ENCODE measurements around the gene TH. TPM values are rescaled to one million over a fixed set of nuclear protein-coding genes. Genes with fewer than 3 reads are reported as not detected.
"Not testable (repeated sequence)": the region's sequence is repeated elsewhere in the genome, so short reads cannot be mapped to it uniquely, and the experiment has no call there.

The TH gene
- total RNA-seq, 2 experiments from 2014 or later: not detected

DNA sequence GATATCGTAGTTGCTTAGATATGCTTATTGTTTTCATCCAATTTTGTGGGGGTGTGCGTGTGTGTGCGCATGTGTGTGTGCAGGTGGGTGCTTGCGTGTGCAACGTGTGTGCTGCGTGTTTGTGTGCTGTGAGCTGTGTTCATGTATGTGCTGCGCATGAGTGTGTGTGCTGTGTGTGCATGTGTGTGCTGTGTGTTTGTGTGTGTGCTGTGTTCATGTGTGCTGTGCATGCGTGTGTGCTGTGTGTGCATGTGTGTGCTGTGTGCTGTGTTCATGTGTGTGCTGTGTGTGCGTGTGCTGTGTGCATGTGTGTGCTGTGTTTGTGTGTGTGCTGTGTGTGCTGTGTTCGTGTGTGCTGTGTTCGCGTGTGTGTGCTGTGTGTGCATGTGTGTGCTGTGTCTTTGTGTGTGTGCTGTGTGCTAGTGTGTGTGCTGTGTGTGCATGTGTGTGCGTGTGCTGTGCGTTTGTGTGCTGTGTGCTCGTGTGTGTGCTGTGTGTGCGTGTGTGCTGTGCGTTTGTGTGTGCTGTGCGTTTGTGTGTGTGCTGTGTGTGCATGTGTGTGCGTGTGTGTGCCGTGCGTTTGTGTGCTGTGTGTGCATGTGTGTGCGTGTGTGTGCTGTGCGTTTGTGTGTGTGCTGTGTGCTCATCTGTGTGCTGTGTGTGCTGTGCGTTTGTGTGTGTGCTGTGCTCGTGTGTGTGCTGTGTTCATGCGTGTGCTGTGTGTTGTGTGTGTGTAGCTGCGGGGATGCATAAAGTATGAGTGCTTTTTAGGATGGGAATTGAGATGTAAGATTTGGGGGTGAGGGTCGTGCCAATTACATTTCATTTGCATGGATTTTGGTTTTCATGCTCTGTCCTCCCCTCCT lies 40.0 kb downstream of the TH start:
- Mint-ChIP-seq H3K4me1 (no peaks in the 10 kb centered on the region), H3K27me3 (peaks cover 61% of the 10 kb centered on the region), H3K9me3 (no peaks in the 10 kb centered on the region), H3K36me3 (no peaks in the 10 kb centered on the region), H3K27ac (no peak overlapping the region), H3K4me3 (no peak overlapping the region)
- no peak for DNase-seq

GRCh38 chr11:2130881-2131352 lies 40.7 kb downstream of the TH start:
- Mint-ChIP-seq H3K4me1 (no peaks in the 10 kb centered on the region), H3K27me3 (peaks cover 54% of the 10 kb centered on the region), H3K27ac (no peak overlapping the region), H3K36me3 (no peaks in the 10 kb centered on the region), H3K4me3 (no peak overlapping the region), H3K9me3 (peaks cover 2% of the 10 kb centered on the region)
- no peak for DNase-seq

- peaks cover 2% of the 10 kb centered on the region for H3K9me3 Mint-ChIP-seq
- no peaks in the 10 kb centered on the region for H3K4me1 Mint-ChIP-seq
- H3K36me3 Mint-ChIP-seq: no peaks in the 10 kb centered on the region
- H3K27me3 Mint-ChIP-seq: peaks cover 43% of the 10 kb centered on the region
- no peak overlapping the region for H3K4me3 Mint-ChIP-seq
- no peak overlapping the region for H3K27ac Mint-ChIP-seq
- no peak for DNase-seq
These were observed 41.8 kb downstream of the TH start for GRCh38 chr11:2129699-2130366.

DNA sequence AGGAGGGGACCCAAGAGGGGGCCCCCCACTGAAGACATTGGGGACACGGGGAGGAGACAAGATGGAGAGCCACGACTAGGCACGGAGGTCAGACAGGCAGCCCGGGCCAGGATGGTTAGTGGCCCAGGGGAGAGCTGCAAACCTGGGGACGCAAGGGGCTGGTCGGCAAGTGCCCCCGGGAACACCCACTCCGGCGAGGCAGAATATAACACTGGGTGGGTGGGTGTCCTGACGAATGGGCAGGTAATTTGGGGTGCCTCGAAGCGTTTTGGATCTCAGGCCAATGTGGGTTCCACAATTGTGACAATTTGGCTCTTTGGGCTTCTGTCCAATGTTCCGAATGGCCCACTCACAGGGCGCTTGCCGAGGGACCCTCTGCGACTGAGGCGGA lies 42.3 kb downstream of the TH start:
- H3K27me3 Mint-ChIP-seq: peaks cover 44% of the 10 kb centered on the region

GRCh38 chr11:2128511-2129307 lies 42.9 kb downstream of the TH start:
- no peak overlapping the region for H3K4me3 Mint-ChIP-seq
- H3K27me3 Mint-ChIP-seq: peaks cover 46% of the 10 kb centered on the region
- H3K9me3 Mint-ChIP-seq: peaks cover 2% of the 10 kb centered on the region
- no peak for DNase-seq
- H3K36me3 Mint-ChIP-seq: no peaks in the 10 kb centered on the region
- H3K4me1 Mint-ChIP-seq: no peaks in the 10 kb centered on the region
- H3K27ac Mint-ChIP-seq: no peak overlapping the region

More for the DNA sequence above, 42.3 kb downstream of the TH start:
- Mint-ChIP-seq H3K4me1 (no peaks in the 10 kb centered on the region), H3K4me3 (no peak overlapping the region), H3K36me3 (no peaks in the 10 kb centered on the region), H3K27ac (no peak overlapping the region), H3K9me3 (peaks cover 2% of the 10 kb centered on the region)
- no peak for DNase-seq

- Mint-ChIP-seq H3K27ac (no peak overlapping the region), H3K36me3 (no peaks in the 10 kb centered on the region), H3K4me1 (no peaks in the 10 kb centered on the region), H3K9me3 (peaks cover 2% of the 10 kb centered on the region), H3K27me3 (peaks cover 43% of the 10 kb centered on the region), H3K4me3 (no peak overlapping the region)
- no peak for DNase-seq
These were observed 43.5 kb downstream of the TH start for GRCh38 chr11:2128130-2128510.

- no peaks in the 10 kb centered on the region for H3K4me1 Mint-ChIP-seq
- H3K4me3 Mint-ChIP-seq: no peak overlapping the region
- H3K9me3 Mint-ChIP-seq: peaks cover 2% of the 10 kb centered on the region
- no peaks in the 10 kb centered on the region for H3K36me3 Mint-ChIP-seq
- H3K27me3 Mint-ChIP-seq: peaks cover 38% of the 10 kb centered on the region
- no peak for DNase-seq
- H3K27ac Mint-ChIP-seq: no peak overlapping the region
These were observed 44.0 kb downstream of the TH start for GRCh38 chr11:2127482-2128129.

DNA sequence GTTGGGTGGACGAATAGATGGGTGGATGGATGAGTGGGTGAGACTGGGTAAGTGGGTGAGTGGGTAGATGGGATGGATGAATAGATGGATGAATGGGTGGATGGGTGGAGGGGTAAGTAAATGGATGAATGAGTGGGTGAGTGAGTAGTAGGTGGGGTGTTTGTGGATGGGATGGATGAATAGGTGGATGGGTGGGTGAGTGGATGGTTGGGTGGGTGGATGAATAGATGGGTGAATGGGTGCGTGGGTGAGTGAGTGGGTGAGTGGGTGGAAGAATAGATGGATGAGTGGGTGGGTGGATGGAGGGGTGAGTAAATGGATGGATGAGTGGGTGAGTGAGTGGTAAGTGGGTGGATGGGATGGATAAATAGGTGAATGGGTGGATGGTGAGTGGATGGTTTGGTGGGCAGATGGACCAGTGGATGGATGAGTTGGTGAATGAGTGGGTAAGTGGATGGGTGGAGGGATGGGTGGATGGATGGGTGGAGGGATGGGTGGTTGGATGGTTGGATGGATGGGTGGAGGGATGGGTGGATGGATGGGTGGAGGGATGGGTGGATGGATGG lies 45.0 kb downstream of the TH start:
- Mint-ChIP-seq H3K27ac (no peak overlapping the region), H3K36me3 (no peaks in the 10 kb centered on the region), H3K4me1 (no peaks in the 10 kb centered on the region), H3K9me3 (peaks cover 2% of the 10 kb centered on the region), H3K27me3 (peaks cover 32% of the 10 kb centered on the region), H3K4me3 (no peak overlapping the region)
- no peak for DNase-seq

GRCh38 chr11:2124736-2125484 lies 46.7 kb downstream of the TH start:
- not testable (repeated sequence) for H3K36me3 Mint-ChIP-seq, H3K4me1 Mint-ChIP-seq, H3K27ac Mint-ChIP-seq, DNase-seq, H3K4me3 Mint-ChIP-seq, H3K9me3 Mint-ChIP-seq
- peaks cover 28% of the 10 kb centered on the region for H3K27me3 Mint-ChIP-seq

DNA sequence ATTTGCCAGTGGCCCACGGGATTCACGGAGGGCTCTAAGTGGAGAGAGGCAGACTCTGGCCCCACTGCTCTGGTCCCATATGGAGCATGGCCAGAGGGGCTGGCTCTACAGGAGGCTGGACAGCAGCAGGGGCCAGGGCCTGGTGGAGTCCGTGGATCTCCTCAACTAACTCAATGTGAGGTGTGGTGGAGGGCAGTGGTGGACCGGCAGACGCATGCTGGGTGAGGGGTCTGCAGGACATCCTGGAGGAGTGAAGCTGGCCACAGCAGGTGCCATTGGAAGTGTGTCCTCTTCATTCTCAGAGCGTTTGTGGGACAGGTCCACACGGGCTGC lies 48.0 kb downstream of the TH start:
- H3K4me1 Mint-ChIP-seq: no peaks in the 10 kb centered on the region
- peaks cover 2% of the 10 kb centered on the region for H3K9me3 Mint-ChIP-seq
- H3K36me3 Mint-ChIP-seq: no peaks in the 10 kb centered on the region
- no peak overlapping the region for H3K27ac Mint-ChIP-seq
- no peak overlapping the region for H3K4me3 Mint-ChIP-seq
- peaks cover 21% of the 10 kb centered on the region for H3K27me3 Mint-ChIP-seq
- DNase-seq: no peak

DNA sequence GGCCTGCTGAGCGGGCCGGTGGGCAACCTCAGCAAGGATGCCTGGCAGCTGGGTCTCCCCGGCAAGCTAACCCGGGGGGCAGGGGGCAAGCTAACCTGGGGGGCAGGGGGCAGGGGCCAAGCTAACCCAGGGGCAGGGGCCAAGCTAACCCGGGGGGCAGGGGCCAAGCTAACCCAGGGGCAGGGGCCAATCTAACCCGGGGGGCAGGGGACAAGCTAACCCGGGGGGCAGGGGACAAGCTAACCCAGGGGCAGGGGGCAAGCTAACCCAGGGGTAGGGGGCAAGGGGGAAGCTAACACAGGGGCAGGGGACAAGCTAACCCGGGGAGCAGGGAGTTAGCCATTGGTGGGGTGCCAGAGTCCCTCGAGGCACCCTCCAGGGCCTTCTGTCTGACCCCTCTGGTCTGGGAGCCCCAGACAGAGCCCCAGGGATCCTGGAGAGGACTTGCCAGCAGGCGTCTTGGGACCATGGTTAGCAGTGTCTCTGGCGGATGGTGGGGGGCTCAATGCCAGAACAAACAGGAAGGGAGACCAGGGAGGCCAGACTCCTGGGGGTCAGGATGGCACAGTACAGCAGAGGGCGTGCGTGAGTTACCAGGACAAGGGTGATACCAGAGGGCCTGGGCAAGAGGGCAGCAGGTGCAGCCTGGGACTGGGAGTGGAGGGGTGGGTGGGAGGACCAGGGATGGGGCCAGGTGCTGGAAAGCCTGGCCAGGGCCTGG lies 48.5 kb downstream of the TH start:
- no peak overlapping the region for H3K27ac Mint-ChIP-seq
- peaks cover 2% of the 10 kb centered on the region for H3K9me3 Mint-ChIP-seq
- peaks cover 21% of the 10 kb centered on the region for H3K27me3 Mint-ChIP-seq
- DNase-seq: no peak
- no peak overlapping the region for H3K4me3 Mint-ChIP-seq
- no peaks in the 10 kb centered on the region for H3K36me3 Mint-ChIP-seq
- H3K4me1 Mint-ChIP-seq: no peaks in the 10 kb centered on the region

GRCh38 chr11:2122222-2122906 lies 49.3 kb downstream of the TH start:
- Mint-ChIP-seq H3K4me1 (no peaks in the 10 kb centered on the region), H3K27me3 (peaks cover 19% of the 10 kb centered on the region), H3K36me3 (no peaks in the 10 kb centered on the region), H3K4me3 (no peak overlapping the region), H3K9me3 (peaks cover 2% of the 10 kb centered on the region), H3K27ac (no peak overlapping the region)
- no peak for DNase-seq

Data from activated naive CD8-positive, alpha-beta T cell treated with anti-CD3 and anti-CD28 coated beads for 36 hours (primary cell).